ENCODE results near the gene HABP4.

DNA sequence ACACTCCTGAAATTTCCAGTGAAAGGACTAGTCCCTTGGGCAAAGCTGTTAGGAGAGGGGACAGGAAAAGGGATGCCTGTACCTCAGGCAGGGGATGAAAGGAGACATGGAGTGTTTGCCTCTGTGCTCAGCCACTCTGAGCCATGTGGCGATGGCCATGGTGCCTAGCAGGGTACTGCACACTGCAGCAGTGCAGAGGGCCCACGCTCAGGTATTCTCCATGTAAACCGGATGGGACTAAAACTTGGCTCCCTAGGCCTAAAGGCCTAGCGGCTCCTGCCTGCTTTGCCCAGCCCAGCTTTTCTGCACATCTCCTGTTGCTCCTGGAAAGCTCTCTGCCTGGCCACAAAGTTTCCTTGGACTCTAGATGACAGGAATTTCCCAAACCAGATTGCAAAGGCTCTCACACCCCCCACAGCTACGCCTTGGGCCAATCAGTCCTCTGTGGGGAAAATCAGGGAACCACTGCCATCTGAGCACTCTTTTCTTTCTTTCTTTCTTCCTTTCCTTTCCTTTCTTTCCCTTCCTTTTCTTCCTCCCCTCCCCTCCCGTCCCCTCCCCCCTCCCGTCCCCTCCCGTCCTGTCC lies 44.3 kb downstream of the HABP4 start:
- TF ChIP-seq L3MBTL2 (conservative IDR thresholded peaks at IDR 0.05) (no peak), FOXK2 (IDR thresholded peaks at IDR 0.05) (no peak), ZNF384 (IDR thresholded peaks at IDR 0.05) (no peak)

Measured in HEK293T (cell line).